ELR (cell line): ENCODE data around the gene RCAN1.
"Not testable (repeated sequence)": the region's sequence is repeated elsewhere in the genome, so short reads cannot be mapped to it uniquely, and the experiment has no call there.

ENCODE experiments used
- DNase-seq: peaks from one replicate; pipeline ENCODE4 v3.0.0-alpha.2; 2015; ENCODE audit warnings: low read depth

RCAN1 gene

DNA sequence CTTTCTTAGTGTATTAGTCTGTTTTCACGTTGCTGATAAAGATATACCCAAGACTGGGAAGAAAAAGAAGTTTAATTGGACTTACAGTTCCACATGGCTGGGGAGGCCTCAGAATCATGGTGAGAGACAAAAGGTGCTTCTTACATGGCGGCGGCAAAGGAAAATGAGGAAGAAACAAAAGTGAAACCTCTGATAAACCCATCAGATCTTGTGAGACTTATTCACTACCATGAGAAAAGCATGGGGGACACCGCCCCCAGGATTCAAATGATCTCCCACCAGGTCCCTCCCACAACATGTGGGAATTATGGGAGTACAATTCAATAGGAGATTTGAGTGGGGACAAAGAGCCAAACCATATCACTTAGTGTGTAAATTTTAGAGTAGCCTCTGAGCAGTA, 46.1 kb downstream of the RCAN1 start:
- DNase-seq, result not testable (repeated sequence)

DNA sequence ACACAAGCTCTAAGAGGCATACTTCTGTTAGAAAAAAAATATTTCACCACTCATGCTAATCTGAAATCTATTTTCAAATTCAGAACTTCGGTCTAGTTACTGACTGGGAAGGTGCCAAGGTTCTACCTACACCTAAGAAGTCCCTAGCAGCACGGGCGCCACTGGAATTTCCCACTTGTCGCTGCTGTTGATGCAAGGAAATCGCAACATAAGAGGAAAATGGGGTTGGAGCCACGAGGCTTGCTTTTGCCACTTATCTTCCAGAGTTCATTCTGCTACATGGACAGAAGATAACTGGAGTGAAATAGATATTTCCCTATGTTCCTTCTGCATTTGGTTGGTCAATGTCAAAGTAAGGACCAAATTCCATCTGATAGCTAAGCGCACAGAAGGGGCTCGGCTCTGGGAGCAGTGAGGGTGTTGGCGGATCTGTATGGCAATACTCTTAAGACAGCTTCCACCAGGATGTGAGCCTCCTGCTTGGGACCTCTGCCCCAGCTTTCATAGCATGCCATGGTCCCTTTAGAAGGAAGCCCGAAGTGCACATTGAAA, 47.2 kb downstream of the RCAN1 start:
- DNase-seq, result no peak

DNA sequence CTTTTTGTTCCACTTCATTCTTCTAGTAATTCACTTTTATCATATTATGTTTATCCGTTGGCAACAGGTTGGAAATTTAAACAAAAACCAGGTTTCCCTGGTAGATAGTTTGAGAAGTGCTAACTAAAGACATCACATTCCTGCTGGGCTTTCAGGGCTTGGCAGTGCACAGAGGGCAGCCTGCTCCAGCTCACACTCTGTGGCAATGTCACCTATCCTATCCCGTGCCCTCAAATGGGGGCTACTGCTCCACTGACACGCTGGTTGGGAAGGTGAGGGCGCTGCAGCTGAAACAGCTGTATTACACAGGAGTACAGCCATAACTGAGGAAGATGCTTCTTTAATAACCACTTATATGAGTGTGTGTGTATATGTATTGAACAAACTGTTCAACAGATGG, 49.7 kb downstream of the RCAN1 start:
- no peak for DNase-seq

DNA sequence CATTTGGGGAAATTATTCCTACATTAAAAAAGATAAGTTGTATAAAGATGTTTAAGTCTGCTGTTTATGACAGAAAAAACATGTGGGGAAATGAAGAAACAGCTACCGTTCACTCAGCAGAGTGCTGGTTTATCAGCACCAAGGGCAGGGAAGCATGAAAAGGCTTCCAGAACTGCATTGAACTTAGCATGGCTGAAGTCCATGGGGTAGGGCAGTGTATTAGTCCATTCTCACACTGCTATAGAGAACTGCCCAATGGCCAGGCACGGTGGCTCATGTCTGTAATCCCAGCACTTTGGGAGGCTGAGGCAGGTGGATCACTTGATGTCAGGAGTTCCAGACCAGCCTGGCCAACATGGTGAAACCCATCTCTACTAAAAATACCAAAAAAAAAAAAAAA, 51.5 kb downstream of the RCAN1 start:
- DNase-seq, result not testable (repeated sequence)

DNA sequence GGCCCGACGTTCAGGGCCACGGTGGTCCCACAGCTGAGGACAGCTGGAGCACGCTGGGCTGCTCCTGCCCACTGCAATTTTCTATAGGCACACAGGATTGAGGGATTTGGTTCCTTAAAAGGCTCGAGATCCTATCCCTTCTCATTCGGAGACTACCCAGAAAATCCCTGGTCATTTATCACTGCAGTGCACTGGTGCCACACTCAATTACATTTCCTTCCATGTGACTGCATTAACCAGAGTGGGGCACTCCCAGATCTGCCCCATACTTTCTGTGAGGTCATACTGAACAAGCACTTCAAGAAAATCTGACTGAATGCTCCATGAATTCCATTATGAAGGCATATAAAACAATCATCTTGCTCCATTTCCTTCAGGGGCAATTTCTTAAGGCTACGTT, 53.1 kb downstream of the RCAN1 start:
- no peak for DNase-seq

DNA sequence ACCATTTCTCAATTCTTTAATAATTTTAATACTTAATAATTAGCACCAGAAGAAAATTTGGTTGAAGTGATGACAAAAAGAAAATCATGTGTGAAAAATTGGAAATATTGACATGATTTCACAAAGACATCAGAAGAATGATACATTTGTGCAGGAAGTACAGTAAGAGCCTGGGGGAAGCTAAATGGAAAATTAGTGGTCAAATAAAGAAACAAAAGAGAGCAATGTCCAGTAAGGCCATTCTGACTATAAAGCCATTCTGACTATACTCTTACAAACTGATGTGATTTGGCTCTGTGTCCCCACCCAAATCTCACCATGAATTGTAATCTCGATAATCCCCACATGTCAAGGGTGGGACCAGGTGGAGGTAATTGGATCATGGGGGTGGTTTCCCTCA, 54.3 kb downstream of the RCAN1 start:
- no peak for DNase-seq

DNA sequence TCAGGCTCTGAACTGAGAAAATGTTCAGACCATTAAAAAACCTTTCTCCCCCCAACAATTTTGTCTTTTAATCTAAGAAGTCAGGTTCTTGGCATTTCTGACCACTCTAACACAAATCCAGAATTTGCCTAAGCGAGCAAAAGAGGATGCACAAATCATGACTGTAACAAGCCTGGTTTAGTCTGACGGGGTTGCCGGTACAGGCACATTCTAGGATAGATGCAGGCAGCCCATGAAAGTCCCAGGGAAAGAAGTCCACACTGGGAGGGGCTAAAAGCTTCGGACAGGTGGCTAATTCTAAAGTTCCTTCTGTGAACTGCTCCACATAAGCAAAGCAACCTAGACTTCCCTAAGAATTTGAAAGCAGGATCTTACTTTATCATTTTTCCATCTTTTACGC, 54.9 kb downstream of the RCAN1 start:
- DNase-seq, result no peak

DNA sequence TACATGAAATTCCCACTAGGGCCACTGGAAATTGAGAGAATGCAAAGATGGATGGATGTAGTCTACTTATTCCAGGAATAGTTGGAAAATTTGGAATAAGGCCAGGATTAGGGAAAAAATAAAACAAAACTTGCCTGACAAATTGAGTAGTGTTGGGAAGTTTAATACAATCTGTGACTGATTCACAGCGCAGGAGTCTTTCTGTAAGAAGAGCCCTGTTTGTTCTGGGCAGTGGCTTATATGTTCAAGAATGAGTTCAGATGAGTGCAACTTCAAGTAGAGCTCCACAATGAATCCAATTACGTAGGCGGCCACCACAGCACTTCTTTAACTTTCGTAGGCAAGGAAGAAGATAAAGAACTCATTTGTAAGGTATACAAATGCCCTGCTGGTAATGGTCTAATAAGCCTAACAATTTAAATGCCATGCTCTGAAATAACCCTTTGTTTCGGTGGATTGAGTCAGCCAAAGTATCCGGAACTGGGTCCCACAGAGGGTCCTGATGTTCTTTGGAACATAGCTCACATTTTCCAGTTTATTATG, 55.8 kb downstream of the RCAN1 start:
- no peak for DNase-seq

DNA sequence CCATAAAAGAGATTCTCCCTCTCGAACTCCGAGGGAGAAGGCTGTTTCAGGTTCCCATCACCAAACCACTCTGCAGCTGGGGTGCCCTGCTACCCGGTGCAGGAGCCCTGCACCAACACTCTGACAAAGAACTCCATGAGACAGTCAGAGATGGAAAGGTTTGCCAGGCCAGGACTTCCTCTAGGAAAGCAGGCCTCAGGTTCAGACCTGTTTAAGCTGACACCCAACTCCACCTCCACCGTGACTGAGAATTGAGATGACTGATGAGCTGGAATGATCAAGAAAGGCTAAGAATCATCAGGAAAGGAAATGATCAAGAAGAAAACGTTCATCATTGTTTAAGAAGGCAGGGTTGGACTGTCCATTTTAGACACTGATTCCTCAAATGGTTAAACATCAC, 56.7 kb downstream of the RCAN1 start:
- DNase-seq, result no peak

DNA sequence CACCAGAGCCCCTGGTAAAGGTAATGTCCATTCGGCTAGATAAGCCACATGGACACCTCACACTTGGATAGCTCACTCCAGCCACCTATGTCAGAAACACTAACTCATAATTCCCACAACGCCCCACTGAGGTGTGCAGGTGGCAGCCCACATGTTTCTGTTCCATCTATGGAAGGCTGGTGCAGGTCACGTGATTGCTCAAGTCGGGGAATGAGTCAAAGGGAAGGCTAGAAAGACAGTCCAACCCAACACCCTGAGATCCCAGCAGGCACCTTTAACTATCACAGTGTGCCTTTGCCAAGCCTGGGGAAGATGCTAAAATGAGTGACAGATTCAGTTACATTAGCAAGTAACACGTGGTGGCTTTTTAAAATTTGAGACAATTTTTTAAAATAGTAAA, 57.7 kb downstream of the RCAN1 start:
- no peak for DNase-seq

DNA sequence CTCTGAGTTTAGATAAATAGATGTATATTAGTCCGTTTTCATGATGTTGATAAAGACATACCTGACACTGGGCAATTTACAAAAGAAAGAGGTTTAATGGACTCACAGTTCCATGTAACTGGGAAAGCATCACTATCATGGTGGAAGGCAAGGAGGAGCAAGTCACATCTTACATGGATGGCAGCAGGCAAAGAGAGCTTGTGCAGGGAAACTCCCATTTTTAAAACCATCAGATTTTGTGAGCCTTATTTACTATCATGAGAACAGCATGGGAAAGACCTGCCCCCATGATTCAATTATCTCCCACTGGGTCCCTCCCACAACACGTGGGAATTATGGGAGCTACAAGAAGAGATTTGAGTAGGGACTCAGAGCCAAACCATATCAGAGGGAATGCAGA, 60.2 kb downstream of the RCAN1 start:
- DNase-seq, result not testable (repeated sequence)

DNA sequence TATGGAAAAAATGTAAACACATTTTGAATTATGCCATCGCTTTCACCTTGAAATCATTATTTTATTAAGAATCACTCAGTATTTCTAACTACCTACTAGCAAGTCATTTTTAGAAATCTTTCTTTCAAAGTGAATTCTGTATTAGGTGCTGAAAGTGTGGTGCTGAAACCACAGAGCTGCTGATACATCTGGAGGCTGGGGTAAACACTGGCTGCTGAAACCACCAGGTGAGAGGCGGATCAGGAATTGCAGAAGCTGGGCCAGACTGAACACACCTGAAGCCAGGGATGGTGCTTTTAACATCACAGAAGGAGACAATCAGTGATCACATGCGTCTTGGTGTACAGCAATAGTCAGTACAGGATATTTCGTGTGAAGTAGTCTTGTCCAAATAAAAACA, 60.7 kb downstream of the RCAN1 start:
- DNase-seq, result no peak

DNA sequence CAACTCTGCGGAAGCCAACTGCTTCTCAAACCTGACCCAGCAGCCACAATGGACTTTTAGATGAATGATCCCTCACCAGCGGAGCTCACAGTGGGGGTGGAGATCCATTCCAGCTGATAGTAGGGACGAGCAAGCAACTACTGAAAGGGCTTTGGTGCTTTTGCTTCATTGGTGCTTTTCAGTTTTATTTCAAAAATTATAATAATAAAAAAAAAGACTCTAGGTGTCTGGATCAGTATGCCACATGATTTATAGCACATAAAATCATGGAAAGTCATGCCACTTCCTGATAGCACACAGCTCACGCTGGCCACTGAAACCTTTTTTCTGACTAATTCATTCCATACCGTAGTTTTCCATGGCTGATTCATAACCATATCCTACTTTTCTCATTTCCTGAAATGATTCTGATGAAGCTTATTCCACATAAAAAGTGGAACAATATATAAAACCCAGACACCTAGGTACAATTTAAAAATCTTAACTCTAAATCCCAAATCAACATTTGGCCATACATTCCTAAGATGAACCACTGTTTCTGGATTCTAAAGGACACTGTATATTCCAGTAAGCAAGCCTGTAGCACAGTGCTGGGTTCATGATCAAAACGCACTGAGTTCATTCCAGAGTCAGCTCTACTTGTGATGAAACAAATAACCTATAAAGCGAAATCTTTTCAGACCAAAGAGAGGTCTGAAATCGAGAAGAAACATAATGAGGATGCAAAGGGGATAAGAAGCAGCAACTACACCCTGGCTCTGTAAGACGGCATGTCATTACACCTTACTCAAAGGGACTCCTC, 61.6 kb downstream of the RCAN1 start:
- DNase-seq, result peak; percentile 89

DNA sequence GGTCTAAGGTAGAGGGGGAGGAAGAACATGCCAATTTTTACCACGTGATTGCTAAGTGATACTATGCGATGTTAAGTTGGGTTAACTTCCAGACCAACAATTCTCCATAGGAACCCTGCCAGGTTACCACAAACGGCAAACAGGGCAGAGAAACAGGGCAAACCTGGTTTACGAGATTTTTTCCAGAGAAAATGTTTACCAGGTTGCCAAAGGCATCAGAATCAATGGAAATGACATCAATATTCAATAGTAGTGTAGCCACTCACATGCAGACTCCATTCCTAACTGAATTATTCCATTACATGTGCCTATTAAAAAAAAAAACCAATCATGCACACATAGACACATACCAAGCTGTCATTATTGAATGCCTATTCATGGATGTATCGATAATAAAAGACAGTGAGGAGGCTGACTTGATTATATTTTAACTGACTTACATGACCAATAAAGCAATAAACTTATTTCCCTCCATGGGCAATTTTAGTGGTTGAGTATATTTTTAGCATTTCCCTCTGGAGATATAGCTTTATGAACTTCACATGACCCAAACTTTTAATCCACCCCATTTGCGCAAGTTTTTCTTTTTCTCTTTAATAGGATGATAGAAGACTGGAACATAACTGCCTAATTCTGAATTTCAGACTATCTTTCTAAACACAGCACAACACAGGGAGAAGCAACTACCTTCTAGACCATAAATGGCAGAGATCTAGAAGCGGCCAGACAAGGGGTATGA, 62.4 kb downstream of the RCAN1 start:
- no peak for DNase-seq

DNA sequence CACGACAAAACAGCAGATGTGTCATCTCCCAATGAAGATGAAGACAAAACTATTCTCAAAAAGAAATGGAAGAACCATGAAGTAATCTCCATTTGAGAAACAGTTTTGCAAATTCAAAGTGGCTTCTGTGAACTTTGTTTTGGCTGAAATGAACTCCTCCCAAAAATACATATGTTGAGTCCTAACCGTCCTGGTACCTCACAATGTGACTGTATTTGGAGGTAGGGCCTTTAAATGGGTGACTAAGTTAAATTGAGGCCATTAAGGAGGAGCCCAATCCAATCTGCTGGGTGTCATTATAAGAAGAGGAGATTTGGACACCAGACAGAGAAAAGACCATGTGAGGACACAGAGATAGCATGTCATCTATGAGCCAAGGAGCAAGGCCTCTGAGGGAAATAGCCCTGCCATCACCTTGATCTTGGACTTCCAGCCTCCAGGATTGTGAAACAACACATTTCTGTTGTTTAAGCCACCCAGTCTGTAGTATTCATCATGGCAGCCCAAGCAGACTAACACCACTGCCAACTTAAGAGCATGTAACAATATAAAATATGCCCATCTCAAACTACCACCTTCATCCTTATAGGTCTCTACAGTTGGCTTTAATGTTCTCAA, 64.6 kb downstream of the RCAN1 start:
- DNase-seq, result no peak

DNA sequence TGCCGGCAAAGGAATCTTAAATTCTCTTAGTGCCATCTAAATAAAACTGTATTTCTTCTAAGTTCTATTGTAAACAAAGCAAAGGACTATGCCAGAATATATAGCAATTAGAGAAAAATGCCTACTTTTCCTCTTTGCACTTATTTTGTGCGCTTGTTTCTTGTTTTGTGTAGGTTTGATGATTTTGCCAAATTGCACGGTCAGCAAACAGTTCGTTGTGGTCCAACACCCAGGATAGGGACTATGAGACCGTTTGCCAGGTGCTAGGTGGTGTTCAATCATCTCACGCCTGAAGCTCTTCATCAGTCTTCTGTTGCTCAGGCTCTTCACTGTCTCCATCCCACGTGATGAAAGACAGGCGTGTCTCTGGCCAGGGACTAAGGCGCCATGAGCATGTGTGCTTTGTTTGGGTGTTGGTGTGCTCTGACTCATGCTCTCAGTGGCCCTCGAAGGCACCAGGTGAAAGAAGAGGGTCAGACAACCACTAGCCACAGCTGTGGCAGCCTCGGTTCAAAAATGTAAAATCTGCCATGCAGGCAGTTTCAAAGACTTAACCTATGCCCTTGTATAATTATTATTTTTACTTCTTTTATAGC, 66.0 kb downstream of the RCAN1 start:
- no peak for DNase-seq

DNA sequence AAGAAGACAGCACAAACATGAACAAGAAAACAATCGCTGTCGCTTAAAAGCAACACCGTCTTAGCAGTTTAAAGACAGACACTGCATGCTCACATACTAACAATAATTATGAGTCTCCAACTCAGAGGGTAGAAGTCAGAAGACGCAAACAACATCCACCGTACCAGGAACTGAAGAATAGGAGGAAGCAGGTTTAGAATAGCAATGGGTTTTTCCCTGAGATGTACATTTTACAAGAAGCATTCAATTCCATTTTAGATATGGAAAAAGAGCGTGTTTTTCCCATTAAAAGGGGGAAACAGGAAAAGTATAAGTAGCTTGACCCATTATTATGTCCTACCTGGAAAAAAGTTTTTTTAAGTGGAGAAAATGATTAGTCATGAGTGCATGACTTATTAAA, 68.4 kb downstream of the RCAN1 start:
- no peak for DNase-seq

DNA sequence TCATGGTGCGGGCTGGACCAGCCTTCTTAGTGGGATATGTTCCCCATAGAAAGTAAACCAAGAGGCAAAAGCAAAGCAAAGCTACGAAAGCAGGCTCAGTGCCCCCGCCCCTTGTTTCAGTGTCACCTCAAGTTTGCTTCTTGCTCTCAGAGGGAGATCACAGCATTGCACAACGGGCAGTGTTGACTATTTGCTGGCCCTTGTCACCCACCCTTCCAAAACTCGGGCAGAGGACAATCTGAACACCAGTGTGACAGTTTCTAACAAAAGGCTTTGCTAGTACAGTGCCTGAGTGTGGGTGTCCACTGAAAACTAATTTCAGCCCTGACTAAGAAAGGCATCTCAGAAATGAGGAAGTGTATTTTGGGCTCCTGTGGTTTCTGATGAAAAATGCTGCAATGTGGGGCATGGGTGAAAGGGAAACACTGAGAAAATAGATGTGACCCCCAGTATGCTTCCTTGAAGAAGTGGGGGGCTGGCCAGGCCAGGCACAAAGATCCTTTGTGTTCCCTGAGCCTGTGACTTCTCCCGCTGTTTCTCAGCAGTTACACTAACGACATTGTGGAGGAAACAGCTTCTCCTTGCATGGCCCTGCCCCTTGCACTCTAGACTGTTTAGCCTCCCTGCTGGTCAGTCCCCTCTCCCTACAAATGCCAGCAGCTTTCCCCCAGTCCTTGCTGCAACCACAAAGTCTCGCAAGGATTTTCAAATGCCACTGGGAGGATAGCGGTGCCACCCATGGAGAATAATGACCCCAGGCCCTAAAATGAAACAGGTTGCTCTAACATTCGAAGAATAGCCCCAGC, 69.6 kb downstream of the RCAN1 start:
- peak; percentile 72 for DNase-seq

DNA sequence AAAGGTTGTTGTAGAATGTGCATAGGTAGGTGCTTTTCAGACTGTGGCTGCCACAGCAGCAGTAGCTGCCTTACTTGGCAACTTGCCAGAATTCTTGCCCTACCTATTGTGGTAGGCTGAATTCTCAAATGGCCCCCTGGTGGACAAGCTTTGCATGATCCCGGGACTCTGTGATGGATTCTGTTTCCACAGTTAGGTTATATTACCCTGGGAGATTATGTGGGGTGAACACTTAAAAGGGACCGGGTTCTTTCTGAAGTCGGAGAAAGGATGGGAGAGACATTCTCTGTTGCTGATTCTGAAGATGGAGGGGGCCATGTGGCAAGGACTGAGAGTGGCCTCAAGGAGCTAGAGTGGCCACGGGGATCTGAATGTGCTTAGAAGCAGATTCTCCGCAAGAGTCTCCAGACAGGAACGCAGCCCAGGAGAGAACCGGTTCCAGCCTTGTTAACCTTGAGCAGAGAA, 70.8 kb downstream of the RCAN1 start:
- DNase-seq, result peak; percentile 88

DNA sequence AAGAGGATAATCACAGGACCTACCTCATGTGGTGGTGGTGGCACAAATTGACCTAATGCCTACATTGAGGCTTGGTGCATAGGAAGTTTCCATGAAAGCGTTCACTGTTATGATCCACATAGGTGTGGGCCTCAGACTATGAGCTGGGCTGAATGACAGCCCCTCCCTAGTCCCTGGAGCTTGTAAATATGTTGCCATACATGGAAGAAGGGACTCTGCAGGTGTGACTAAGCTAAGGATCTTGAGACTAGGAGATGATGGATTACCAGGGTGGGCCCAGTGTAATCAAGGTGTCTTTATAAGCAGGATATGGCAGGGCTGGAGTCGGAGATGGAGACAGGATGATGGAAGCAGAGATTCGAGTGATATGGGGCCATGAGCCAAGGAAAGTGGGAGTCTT, 71.9 kb downstream of the RCAN1 start:
- DNase-seq, result no peak

DNA sequence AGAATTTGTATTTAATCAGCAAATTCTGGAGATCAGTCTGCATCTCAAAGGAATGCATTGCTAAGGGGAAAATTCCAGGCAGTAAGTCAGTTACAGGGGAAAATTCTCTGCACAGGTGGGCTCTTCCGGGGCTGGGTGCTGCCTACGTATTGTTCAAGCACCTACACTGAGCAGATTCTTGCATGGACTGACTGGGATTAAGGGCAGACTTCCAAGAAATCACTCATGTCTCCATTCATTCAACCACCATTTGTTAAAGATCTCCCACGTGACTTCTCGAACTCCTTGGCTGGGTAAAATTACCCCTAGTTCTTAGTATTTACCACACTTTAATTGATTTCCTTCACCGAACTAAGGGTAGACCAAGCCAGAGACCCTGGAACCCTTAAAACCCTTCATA, 74.7 kb downstream of the RCAN1 start:
- no peak for DNase-seq
